Middle frontal gyrus (tissue), 1 donor: Measurements from ENCODE around the gene ALB.

Experiments
- DNase-seq: peaks from one replicate; pipeline ENCODE4 v3.0.0-alpha.2; 2015; ENCODE audit warnings: low spot score; ENCODE audit errors: extremely low spot score

Gene ALB

GRCh38 chr4:73450398-73451004 lies 46.4 kb downstream of the ALB start:
- DNase-seq = no peak

GRCh38 chr4:73451404-73451803 lies 47.3 kb downstream of the ALB start:
- no peak for DNase-seq

GRCh38 chr4:73451981-73452747 lies 48.1 kb downstream of the ALB start:
- DNase-seq = no peak

- DNase-seq = no peak
These were observed 49.0 kb downstream of the ALB start for GRCh38 chr4:73452953-73453700.

- no peak for DNase-seq
These were observed 49.6 kb downstream of the ALB start for GRCh38 chr4:73453701-73454005.

GRCh38 chr4:73454920-73455319 lies 50.8 kb downstream of the ALB start:
- DNase-seq = no peak

GRCh38 chr4:73456177-73457022 lies 52.3 kb downstream of the ALB start:
- no peak for DNase-seq

GRCh38 chr4:73458184-73459047 lies 54.3 kb downstream of the ALB start:
- DNase-seq = no peak

GRCh38 chr4:73459048-73459421 lies 54.9 kb downstream of the ALB start:
- DNase-seq = no peak

- no peak for DNase-seq
These were observed 56.9 kb downstream of the ALB start for GRCh38 chr4:73460913-73461522.

GRCh38 chr4:73468170-73468569 lies 64.1 kb downstream of the ALB start:
- no peak for DNase-seq

GRCh38 chr4:73470728-73471127 lies 66.6 kb downstream of the ALB start:
- no peak for DNase-seq
